GM23248 (cell line): Measurements from ENCODE around the gene CLK2. TPM values are rescaled to one million over a fixed set of nuclear protein-coding genes. Genes with fewer than 3 reads are reported as not detected.

Source experiments
- DNase-seq: peaks from one replicate; pipeline ENCODE4 v3.0.0-alpha.2; 2015
- H2AFZ ChIP-seq: fragments of 200-600 bp; sonication (generic); 2 replicates; pipeline ENCODE4 v1.6.1; 2016; ENCODE audit warnings: antibody characterized with exemption
- H3F3A ChIP-seq: fragments of 200-600 bp; sonication (generic); 2 replicates; pipeline ENCODE4 v1.6.1; 2016; ENCODE audit warnings: mild to moderate bottlenecking, antibody characterized with exemption, mixed run types; ENCODE audit not compliant: insufficient read depth
- H3K27ac ChIP-seq: fragments of 200-600 bp; sonication (generic); 2 replicates; pipeline ENCODE4 v1.5.1; 2016; ENCODE audit warnings: mild to moderate bottlenecking
- H3K27me3 ChIP-seq: fragments of 200-600 bp; sonication (generic); replicated peaks from 2 replicates; pipeline ENCODE4 v1.6.1; 2016; ENCODE audit warnings: mild to moderate bottlenecking; ENCODE audit not compliant: insufficient read depth
- H3K36me3 ChIP-seq: fragments of 200-600 bp; sonication (generic); 2 replicates; pipeline ENCODE4 v1.6.1; 2016; ENCODE audit warnings: low read depth, mild to moderate bottlenecking
- H3K4me1 ChIP-seq: fragments of 200-600 bp; sonication (generic); 2 replicates; pipeline ENCODE4 v1.6.1; 2016; ENCODE audit warnings: mild to moderate bottlenecking; ENCODE audit not compliant: insufficient read depth
- H3K4me2 ChIP-seq: fragments of 200-600 bp; sonication (generic); one replicate; pipeline ENCODE4 v1.6.1; 2016; ENCODE audit warnings: mild to moderate bottlenecking; ENCODE audit not compliant: unreplicated experiment
- H3K4me3 ChIP-seq: fragments of 200-600 bp; sonication (generic); 2 replicates; pipeline ENCODE4 v1.5.1; 2016; ENCODE audit warnings: mild to moderate bottlenecking
- H3K79me2 ChIP-seq: fragments of 200-600 bp; sonication (generic); 2 replicates; pipeline ENCODE4 v1.6.1; 2016; ENCODE audit warnings: mild to moderate bottlenecking; ENCODE audit not compliant: insufficient read depth
- H3K9ac ChIP-seq: fragments of 200-600 bp; sonication (generic); 2 replicates; pipeline ENCODE4 v1.6.1; 2016; ENCODE audit warnings: mild to moderate bottlenecking
- H3K9me2 ChIP-seq: fragments of 200-600 bp; sonication (generic); 2 replicates; pipeline ENCODE4 v1.6.1; 2016; ENCODE audit warnings: mixed run types, mild to moderate bottlenecking, moderate library complexity; ENCODE audit not compliant: insufficient read depth
- H3K9me3 ChIP-seq: fragments of 200-600 bp; sonication (generic); one replicate; pipeline ENCODE4 v1.6.1; 2017; ENCODE audit warnings: low read depth
- H4K20me1 ChIP-seq: fragments of 200-600 bp; sonication (generic); 2 replicates; pipeline ENCODE4 v1.6.0; 2016; ENCODE audit not compliant: insufficient read depth
- EZH2 ChIP-seq: fragments of 200-600 bp; sonication (generic); IDR thresholded peaks from 2 replicates; pipeline ENCODE4 v1.6.1; 2018; ENCODE audit warnings: antibody characterized with exemption, mild to moderate bottlenecking; ENCODE audit not compliant: insufficient read depth, poor library complexity, severe bottlenecking
- EZH2phosphoT487 ChIP-seq: fragments of 200-600 bp; sonication (generic); IDR thresholded peaks from 2 replicates; pipeline ENCODE4 v1.6.1; 2018; ENCODE audit warnings: antibody characterized with exemption, moderate library complexity, mild to moderate bottlenecking, low read depth; ENCODE audit not compliant: insufficient read depth
- WGBS, 2 experiments: methylation state at CpG; one replicate each; pipeline ENCODE4 v1.1.6; 2015 to 2017; ENCODE audit warnings: low lambda C conversion rate in 2 of 2, low coverage in 1 of 2; ENCODE audit errors: missing lambda C conversion rate in 2 of 2; 5-methylcytosine and 5-hydroxymethylcytosine counted together
- in situ Hi-C: fragments of 300-500 bp; cut with MboI; formaldehyde crosslinking; loops from 2 replicates; pipeline ENCODE4 v1.15.0; 2020
- polyA plus RNA-seq: library from polyadenylated mRNA; unstranded; fragments of >200 nt; fragmentation: Nextera tagmentation; extraction: Ambion mirVana; gene quantifications from 2 replicates; pipeline ENCODE4 v1.2.1, GENCODE V29; 2016
- total RNA-seq: library from RNA; depleted of rRNA; stranded (reverse); fragments of >200 nt; shearing (Covaris generic); gene quantifications from 2 replicates; pipeline ENCODE4 v1.2.3, GENCODE V29; 2014

CLK2 gene
- total and polyA plus RNA-seq, 2 experiments from 2014 or later, result 10.4 to 16.8 TPM

GRCh38 chr1:155307247-155307740 is 34.0 kb upstream of the CLK2 start:
- Histone ChIP-seq H3K9me2 (no peaks in the 10 kb centered on the region), H3K4me1 (peaks cover 22% of the 10 kb centered on the region), H4K20me1 (no peaks in the 10 kb centered on the region), H3K4me2 (no peak overlapping the region), H2AFZ (no peak overlapping the region), H3K9ac (no peak overlapping the region), H3K36me3 (no peaks in the 10 kb centered on the region), H3K9me3 (no peaks in the 10 kb centered on the region), H3K27me3 (no peaks in the 10 kb centered on the region), H3K4me3 (no peak overlapping the region), H3F3A (peaks cover 13% of the 10 kb centered on the region; the same call in 1 of the 2 replicates), H3K27ac (no peak overlapping the region), H3K79me2 (peaks cover 30% of the 10 kb centered on the region)
- no peak for TF ChIP-seq EZH2phosphoT487
- no peak for TF ChIP-seq EZH2
- 40 to 42% methylated on average over 6 of the region's 6 CpGs for WGBS, 2 experiments
- in situ Hi-C loops, result no loop called here
- DNase-seq, result peak; percentile 58

- no peak overlapping the region for H3K27ac ChIP-seq
- in situ Hi-C loops, result no loop called here
These were observed 32.6 kb upstream of the CLK2 start for GRCh38 chr1:155305881-155306391.

GRCh38 chr1:155304558-155305063 is 31.3 kb upstream of the CLK2 start:
- Histone ChIP-seq H4K20me1 (no peaks in the 10 kb centered on the region), H3K9me2 (no peaks in the 10 kb centered on the region), H3K4me1 (peaks cover 17% of the 10 kb centered on the region), H3K9ac (no peak overlapping the region), H3K4me3 (no peak overlapping the region), H3K27ac (no peak overlapping the region), H2AFZ (no peak overlapping the region), H3F3A (peaks cover 13% of the 10 kb centered on the region; the same call in 1 of the 2 replicates), H3K4me2 (no peak overlapping the region), H3K9me3 (no peaks in the 10 kb centered on the region), H3K79me2 (peaks cover 9% of the 10 kb centered on the region), H3K36me3 (no peaks in the 10 kb centered on the region), H3K27me3 (no peaks in the 10 kb centered on the region)
- TF ChIP-seq EZH2phosphoT487 (no peak), EZH2 (no peak)
- no peak for DNase-seq
- WGBS, 2 experiments, result 63 to 67% methylated on average over 11 of the region's 11 CpGs
- in situ Hi-C loops, result no loop called here

More at GRCh38 chr1:155305881-155306391, 32.6 kb upstream of the CLK2 start:
- DNase-seq, result peak; percentile 57
- H3K4me1 ChIP-seq, result peaks cover 22% of the 10 kb centered on the region
- 61 to 69% methylated on average over 7 of the region's 7 CpGs for WGBS, 2 experiments
- H3K36me3 ChIP-seq, result no peaks in the 10 kb centered on the region
- no peak overlapping the region for H3K4me3 ChIP-seq
- no peaks in the 10 kb centered on the region for H3K27me3 ChIP-seq
- H3K79me2 ChIP-seq, result peaks cover 23% of the 10 kb centered on the region
- no peaks in the 10 kb centered on the region for H3K9me3 ChIP-seq
- 0 out of 2 replicates have a peak overlapping the region, but pooled peaks have one; percentile 45 for H2AFZ ChIP-seq
- H3K4me2 ChIP-seq, result no peak overlapping the region
- H3K9ac ChIP-seq, result no peak overlapping the region
- TF ChIP-seq EZH2 (no peak), EZH2phosphoT487 (no peak)
- H4K20me1 ChIP-seq, result no peaks in the 10 kb centered on the region
- peaks cover 13% of the 10 kb centered on the region; the same call in 1 of the 2 replicates for H3F3A ChIP-seq
- no peaks in the 10 kb centered on the region for H3K9me2 ChIP-seq

GRCh38 chr1:155301342-155301841 is 28.1 kb upstream of the CLK2 start, which contains the start of gene PKLR:
Gene PKLR, minus strand, starts transcription at chr1:155301438. Its CDS starts 43 bp downstream, at chr1:155301395.
- Histone ChIP-seq H3K27me3 (no peaks in the 10 kb centered on the region; the same call in 1 of the 2 replicates), H3K9me2 (no peaks in the 10 kb centered on the region), H3K36me3 (no peaks in the 10 kb centered on the region), H3F3A (0 out of 2 replicates have a peak, but pooled peaks cover 4% of the 10 kb centered on the region), H3K79me2 (no peaks in the 10 kb centered on the region), H3K4me1 (peaks cover 14% of the 10 kb centered on the region), H3K27ac (no peak within 1 kb of the TSS), H4K20me1 (no peaks in the 10 kb centered on the region), H3K4me3 (no peak within 1 kb of the TSS), H3K9me3 (no peaks in the 10 kb centered on the region), H2AFZ (no peak within 1 kb of the TSS), H3K9ac (no peak within 1 kb of the TSS), H3K4me2 (no peak within 1 kb of the TSS)
- no peak for DNase-seq
- 51 to 53% methylated on average over 5 of the region's 5 CpGs for WGBS, 2 experiments
- TF ChIP-seq EZH2 (no peak), EZH2phosphoT487 (no peak)
- in situ Hi-C loops, result no loop called here
